DMS153 treated with DMSO at 0.1 percent for 48 hours (cell line): ENCODE measurements around the gene CFTR.
"Not testable (repeated sequence)": the region's sequence is repeated elsewhere in the genome, so short reads cannot be mapped to it uniquely, and the experiment has no call there.

Experiments used
- DNase-seq: peaks from one replicate; lab custom pipeline; 2025; ENCODE audit not compliant: unreplicated experiment; lab: John Stamatoyannopoulos, UW

The CFTR gene

GRCh38 chr7:117683430-117684175 is 203.8 kb downstream of the CFTR start:
- no peak for DNase-seq

- no peak for DNase-seq
These were observed 206.0 kb downstream of the CFTR start for GRCh38 chr7:117685795-117686194.

- DNase-seq = no peak
These were observed 206.6 kb downstream of the CFTR start for GRCh38 chr7:117686311-117686935.

GRCh38 chr7:117688126-117688525 is 208.3 kb downstream of the CFTR start:
- DNase-seq = no peak

- DNase-seq = no peak
These were observed 209.6 kb downstream of the CFTR start for GRCh38 chr7:117689406-117689805.

- no peak for DNase-seq
These were observed 210.3 kb downstream of the CFTR start for GRCh38 chr7:117690147-117690546.

- no peak for DNase-seq
These were observed 212.5 kb downstream of the CFTR start for GRCh38 chr7:117692338-117692737.

GRCh38 chr7:117698018-117698417 is 218.2 kb downstream of the CFTR start:
- no peak for DNase-seq

DNA sequence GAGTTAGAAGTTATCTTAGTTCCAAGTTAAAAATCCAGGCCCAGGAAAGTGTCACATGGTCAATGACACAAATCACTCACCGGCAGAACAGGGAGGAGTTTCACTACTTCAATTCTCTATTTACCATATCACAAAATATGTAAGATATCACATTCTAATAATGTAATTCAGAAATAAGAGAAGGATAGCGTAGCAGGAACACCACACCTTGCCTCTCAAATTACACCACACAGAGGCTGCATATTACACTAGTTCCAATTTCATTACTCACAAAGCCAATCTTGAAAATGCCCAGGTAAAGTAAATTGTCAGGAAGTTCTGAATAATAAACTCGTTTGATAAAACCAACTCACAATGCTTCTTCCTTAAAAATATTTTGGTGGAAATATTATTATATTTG is 224.2 kb downstream of the CFTR start:
- no peak for DNase-seq

- no peak for DNase-seq
These were observed 225.8 kb downstream of the CFTR start for GRCh38 chr7:117705630-117706029.

GRCh38 chr7:117706210-117706609 is 226.4 kb downstream of the CFTR start:
- no peak for DNase-seq

- no peak for DNase-seq
These were observed 227.3 kb downstream of the CFTR start for GRCh38 chr7:117707080-117707479.

DNA sequence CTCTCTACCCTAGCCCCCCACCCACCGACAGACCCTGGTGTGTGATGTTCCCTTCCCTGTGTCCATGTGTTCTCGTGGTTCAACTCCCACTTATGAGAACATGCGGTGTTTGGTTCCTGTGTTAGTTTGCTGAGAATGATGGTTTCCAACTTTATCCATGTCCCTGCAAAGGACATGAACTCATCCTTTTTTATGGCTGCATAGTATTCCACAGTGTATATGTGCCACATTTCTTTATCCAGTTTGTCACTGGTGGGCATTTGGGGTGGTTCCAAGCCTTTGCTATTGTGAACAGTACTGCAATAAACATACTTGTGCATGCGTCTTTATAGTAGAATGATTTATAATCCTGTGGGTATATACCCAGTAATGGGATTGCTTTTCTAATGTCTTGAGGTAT is 228.3 kb downstream of the CFTR start:
- DNase-seq = not testable (repeated sequence)

GRCh38 chr7:117711556-117711955 is 231.7 kb downstream of the CFTR start:
- no peak for DNase-seq

DNA sequence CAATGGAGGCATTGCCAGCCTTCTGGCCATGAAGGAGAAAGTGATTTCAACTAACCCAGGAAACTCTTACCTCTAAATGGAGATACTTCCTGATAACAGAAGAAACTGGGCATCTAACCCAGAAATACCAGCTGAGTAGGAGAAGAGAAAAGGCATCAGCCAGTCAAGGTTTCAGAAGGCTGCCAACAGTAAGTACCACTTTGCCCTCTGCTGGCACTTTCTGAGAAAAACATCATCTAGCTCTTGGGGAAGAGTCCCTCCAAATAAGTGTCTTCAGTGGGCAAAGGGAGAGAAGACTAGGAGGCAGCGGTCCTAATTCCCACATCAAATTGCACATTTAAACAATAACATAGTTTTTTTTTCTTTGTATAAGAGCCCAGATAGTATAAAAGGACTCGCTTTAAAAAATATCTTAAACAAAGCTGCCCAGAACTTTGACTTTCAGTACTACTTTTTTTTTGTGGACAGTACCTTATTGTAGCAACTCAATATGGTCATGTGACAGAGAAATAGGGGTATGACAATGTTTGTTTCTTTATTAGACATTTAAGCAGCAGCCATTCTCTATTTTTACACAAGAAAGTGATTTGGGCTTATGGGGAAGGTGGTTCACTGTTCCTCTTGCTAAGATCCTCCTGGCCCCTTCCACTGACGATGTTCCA is 236.1 kb downstream of the CFTR start:
- peak; percentile 76 for DNase-seq

GRCh38 chr7:117716707-117717299 is 237.0 kb downstream of the CFTR start:
- DNase-seq = no peak

- no peak for DNase-seq
These were observed 237.5 kb downstream of the CFTR start for GRCh38 chr7:117717357-117717756.
